UCSD-AML1 (cell line): ENCODE measurements around the gene RUVBL2.
"Not testable (repeated sequence)": the region's sequence is repeated elsewhere in the genome, so short reads cannot be mapped to it uniquely, and the experiment has no call there.

Source experiments
- DNase-seq: peaks from one replicate; lab custom pipeline; 2025; ENCODE audit not compliant: unreplicated experiment; lab: John Stamatoyannopoulos, UW

The RUVBL2 gene

DNA sequence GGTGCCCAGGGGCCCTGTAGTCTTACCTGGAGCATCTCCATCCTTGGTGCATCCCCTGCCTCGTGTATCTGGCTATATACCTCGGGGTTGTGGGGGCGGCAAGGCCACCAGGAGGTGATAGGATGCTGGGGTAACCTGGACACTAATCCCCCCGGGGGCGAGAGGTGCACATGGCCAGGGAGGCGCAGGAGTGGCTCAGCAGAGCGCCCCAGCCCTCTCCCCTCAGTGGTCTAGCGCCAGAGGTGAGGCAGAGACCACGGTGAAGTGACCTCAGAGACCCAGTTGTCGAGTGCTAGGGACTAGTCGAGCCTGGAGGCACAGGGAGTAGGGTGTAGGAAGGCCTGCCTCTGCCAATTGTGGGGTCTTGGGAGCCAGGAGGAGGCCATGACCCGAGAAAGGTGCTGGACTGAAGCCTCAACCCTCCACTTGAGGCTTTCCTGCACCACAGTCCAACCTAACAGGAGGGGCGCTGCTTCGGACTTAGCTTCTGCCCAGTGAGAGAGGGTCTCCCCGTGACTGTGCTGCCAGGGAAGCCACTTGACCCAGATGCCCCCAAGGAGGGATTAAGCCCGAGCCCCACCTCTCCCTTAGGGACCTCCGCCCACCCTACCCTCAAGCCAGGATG lies 23.5 kb downstream of the RUVBL2 start, which contains the start of gene LHB:
Gene LHB, minus strand, starts transcription at position 51 of the 625 bp plus-strand sequence. Its CDS starts 10 bp downstream, at position 41.
- no peak for DNase-seq

DNA sequence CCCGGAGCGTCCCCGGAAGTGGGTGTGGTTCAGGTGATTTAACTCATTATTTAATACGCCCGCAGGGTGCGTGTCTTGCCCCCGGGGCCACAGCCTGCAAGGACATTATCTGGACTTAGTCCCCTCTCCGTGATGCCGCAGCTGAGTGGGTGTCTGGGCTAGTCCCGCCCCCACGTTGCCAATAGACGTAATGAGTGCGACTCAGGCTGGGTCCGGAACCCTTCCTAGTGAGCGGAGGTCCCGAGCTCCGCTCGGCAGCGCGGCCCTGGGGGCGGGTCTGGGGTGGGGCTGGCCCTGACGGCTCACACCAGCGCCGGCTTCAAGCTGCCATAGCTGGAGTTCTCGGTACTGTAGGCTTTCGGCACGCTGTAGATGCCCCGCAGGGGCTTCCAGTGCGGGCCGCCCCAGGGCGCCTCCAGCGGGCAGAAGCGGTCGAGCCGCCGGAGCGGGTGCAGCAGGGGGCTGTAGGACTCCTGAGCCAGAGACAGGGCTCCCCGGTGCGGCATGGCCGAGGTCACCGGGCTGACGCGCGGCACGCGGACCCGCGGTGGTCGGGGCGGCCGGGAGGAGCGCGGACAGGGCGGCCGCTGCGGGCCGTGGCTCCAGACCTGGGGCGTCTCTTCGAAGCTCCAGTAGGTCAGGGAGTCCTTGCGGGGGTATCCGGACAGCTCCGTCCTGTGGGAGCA lies 24.1 kb downstream of the RUVBL2 start:
- DNase-seq, result no peak

DNA sequence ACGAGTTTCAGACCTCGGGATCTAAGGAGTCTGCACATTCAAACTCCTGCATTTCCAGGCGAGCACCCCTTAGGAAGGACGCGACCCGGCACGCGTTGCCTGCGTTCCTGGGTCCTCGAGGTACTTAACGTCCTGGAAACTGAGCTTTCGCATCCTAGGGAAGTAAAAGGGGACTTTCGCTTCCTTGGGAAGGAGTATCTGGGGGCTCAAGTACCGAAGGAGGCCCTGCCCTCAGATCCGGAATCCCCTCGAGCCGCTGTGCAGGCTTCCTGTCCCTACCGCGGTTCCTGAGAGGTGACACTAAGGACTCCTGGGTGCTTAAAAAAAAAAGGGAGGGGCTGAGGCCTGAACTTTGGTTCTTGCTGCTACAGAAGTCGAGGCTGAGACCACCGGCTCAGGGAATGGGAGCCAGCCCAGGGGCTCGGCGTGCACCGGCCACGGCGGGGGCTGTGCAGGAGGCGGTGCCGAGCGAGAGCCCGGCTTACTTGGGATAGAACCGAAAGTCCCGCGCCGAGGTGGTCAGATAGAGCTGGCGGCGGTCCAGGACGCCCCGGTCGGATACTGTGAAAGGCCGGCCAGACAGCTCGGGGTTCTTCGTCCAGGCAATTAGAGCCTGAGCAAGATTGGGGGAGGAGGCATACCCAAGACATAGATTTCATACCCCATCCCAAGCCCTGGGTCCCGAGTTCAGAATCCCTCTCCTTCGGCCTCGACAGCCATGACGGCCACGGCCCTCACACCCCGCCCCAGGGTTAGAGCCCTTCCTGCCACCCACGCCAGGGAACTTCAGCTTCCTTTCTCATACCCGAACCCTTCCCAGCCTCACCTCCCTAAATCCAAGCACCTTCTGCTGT lies 24.9 kb downstream of the RUVBL2 start:
- DNase-seq, result not testable (repeated sequence)

GRCh38 chr19:49019242-49019932 lies 25.7 kb downstream of the RUVBL2 start:
- DNase-seq, result peak; percentile 39

- DNase-seq, result no peak
These were observed 26.7 kb downstream of the RUVBL2 start for GRCh38 chr19:49020342-49020741.

DNA sequence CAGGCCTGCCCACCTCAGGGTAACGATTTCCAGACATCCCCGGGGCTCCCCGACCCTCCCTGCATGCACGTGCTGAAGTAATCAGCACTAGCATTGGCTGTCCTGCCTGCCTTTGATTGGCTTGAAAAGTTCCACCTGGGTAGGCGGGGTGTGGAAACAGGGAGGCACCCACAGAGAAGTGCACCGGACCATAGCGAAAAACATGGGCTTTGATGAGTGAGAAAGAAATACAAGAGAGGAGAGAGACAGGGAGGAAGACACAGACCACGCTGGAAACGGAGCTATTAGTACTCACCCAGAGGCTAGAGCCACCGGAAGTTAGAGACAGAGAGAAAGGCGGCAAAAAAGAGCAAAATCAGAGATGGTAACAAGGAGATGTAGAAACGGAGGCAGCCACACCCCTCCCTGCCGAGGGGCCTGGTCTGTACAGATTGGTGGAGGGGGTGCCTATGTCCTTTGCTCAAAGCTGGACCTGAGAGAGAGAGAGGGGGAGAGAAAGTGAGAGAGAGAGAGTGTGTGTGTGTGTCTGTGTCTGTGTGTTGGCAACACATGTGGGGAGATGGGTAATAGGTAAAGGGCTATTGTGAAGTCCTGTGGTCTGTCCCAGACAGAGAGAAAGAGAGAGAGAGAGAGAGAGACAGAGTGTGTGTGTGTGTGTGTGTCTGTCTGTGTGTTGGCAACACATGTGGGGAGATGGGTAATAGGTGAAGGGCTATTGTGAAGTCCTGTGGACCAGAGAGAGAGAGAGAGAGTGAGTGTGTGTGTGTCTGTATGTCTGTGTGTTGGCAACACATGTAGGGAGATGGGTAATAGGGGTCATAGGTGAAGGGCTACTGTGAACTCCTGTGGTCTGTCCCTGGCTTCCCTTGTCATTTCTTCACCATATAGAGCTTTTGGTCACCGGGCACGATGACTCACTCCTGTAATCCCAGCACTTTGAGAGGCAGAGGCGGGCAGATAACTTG lies 27.5 kb downstream of the RUVBL2 start:
- no peak for DNase-seq

DNA sequence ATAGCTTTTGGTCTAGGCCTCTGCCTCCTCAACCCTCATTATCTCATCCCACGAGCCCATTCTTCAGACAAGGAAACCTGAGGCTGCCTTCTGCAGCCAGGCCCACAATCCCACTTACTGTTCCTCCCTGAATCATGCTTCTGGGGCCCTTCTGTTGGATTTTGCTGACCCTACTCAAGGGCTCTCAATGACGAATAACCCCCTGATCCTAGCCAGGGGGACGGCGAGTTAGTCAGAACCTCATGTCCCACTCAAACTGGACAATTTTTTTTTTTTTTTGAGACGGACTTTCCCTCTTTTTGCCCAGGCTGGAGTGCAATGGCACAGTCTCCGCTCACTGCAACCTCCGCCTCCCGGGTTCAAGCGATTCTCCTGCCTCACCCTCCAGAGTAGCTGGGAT lies 28.4 kb downstream of the RUVBL2 start:
- DNase-seq, result no peak

DNA sequence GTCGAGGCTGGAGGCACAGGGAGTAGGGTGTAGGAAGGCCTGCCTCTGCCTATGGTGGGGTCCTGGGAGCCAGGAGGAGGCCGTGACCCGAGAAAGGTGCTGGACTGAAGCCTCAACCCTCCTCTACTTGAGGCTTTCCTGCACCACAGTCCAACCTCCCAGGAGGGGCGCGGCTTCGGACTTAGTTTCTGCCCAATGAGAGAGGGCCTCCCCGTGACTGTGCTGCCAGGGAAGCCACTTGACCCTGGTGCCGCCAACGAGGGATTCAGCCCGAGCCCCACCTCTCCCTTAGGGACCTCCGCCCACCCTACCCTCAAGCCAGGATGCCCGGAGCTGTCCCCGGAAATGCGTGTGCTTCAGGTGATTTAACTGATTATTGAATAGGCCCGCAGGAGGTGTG lies 30.5 kb downstream of the RUVBL2 start, which contains the start of gene CGB3:
Gene CGB3, minus strand, starts transcription at position 101 of the 400 bp plus-strand sequence. CDS start 362 bp downstream, outside the sequence.
- not testable (repeated sequence) for DNase-seq

- not testable (repeated sequence) for DNase-seq
These were observed 31.4 kb downstream of the RUVBL2 start for GRCh38 chr19:49025088-49025487.

DNA sequence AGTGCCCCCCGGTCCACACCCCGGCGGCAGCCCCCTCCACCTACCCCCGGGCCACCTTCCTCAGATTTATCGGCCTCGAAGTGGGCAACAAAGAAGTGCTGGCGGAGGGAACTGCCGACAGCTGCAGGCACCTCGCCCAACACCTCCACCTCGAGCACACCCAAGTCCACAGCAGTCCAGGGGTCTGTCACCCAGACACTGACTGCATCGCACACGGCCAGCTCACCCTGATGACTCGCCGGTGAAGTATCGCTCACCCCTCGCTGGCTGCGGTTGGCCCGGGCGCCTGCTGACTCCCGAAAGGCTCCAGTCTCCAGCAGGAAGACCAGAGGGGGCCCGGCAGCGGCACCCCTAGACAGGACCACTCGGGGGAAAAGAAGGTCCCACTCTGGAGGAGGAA lies 31.9 kb downstream of the RUVBL2 start:
- DNase-seq, result not testable (repeated sequence)

- not testable (repeated sequence) for DNase-seq
These were observed 35.0 kb downstream of the RUVBL2 start for GRCh38 chr19:49028686-49029085.

DNA sequence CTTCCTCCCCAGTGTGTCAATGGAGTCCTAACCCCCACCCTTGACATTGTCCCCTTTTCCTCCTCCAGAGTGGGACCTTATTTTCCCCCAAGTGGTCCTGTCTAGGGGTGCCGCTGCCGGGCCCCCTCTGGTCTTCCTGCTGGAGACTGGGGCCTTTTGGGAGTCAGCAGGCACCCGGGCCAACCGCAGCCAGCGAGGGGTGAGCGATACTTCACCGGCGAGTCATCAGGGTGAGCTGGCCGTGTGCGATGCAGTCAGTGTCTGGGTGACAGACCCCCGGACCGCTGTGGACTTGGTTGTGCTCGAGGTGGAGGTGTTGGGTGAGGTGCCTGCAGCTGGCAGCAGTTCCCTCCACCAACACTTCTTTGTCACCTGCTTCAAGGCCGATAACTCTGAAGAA lies 36.1 kb downstream of the RUVBL2 start:
- not testable (repeated sequence) for DNase-seq

- DNase-seq, result not testable (repeated sequence)
These were observed 36.6 kb downstream of the RUVBL2 start for GRCh38 chr19:49030323-49030722.

- DNase-seq, result not testable (repeated sequence)
These were observed 38.1 kb downstream of the RUVBL2 start, which contains the start of gene CGB2 for GRCh38 chr19:49031642-49032301. TSS of gene CGB2 (plus strand) at chr19:49031890. CDS start at chr19:49032096, 206 bp downstream.

DNA sequence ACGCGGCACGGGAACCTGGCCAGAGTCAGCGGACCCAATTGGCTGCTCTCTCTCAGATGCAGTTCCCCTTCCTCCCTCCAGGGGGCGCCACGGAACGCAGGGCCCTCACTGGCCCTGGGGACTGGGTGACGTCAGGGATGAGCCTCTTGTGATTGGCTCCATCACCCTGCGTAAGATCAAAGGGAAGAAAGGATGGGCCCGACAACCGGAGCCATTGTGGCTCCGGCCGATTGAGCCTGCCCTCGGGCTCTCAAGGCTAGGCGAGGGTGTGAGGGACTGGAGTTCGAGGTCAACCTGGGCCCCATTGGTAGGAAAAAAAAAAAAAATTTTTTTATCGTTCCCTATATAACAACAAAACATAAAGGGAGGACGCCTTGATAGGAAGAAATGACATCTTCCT lies 43.1 kb downstream of the RUVBL2 start, which contains the start of gene CGB1:
Gene CGB1, minus strand, starts transcription at position 81 of the 400 bp plus-strand sequence. CDS start 184 bp downstream, outside the sequence.
- DNase-seq, result peak; percentile 28

DNA sequence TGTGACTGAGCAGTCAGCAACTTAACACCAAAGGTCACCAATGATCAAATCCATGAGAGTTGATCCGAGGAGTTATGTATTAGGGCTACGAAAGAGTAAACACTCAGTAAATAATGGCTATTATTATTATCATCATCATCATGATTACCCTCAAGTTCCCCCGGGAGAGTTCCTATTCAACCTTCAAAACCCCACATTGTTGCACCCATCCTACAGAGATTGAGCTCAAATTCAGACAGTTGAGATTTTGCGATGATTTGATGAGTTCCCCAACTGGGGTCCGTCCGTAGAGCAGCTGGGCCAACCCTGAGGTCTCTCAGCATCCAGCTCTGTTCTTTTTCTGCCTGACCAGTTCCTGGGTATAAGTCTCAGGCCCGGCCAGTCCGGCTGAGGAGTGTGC lies 44.4 kb downstream of the RUVBL2 start:
- DNase-seq, result not testable (repeated sequence)

- not testable (repeated sequence) for DNase-seq
These were observed 45.0 kb downstream of the RUVBL2 start for GRCh38 chr19:49038557-49039276.

DNA sequence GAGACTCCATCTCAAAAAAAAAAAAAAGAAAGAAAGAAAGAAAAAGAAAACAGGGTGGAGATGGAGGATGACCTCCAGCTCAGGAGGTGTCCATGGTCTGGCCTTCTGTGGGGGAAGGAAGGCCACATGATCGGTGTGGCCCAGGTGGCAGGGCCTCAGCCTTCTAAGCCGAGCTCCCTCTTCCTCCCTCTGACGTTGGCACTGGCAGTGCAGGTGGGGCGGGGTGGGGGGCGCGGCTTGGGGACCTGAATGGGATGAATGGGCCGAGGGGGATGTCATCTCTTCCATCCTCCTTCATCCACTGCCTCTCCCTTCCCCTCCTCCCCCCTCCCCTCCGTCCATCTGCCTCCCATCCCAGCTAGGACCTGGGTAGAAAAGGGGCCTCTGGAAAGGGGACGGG lies 46.0 kb downstream of the RUVBL2 start:
- not testable (repeated sequence) for DNase-seq
